ENCODE results near the gene PDE6G.

The PDE6G gene

GRCh38 chr17:81695211-81695610, 38.9 kb upstream of the PDE6G start (continued):
- TF ChIP-seq ZNF157 (tag by site-specific recombination; IDR thresholded peaks at IDR 0.05) = no peak
- TF ChIP-seq HOXA7 (CRISPR knock-in tag; IDR thresholded peaks at IDR 0.05; ENCODE audit: borderline replicate concordance) = no peak
- TF ChIP-seq PATZ1 (tag by site-specific recombination; IDR thresholded peaks at IDR 0.05) = no peak
- no peak for TF ChIP-seq MYNN (tag by site-specific recombination; IDR thresholded peaks at IDR 0.05; ENCODE audit: borderline replicate concordance)
- TF ChIP-seq ZNF398 (tag by site-specific recombination; IDR thresholded peaks at IDR 0.05) = no peak
- TF ChIP-seq ZFP37 (tag by site-specific recombination; IDR thresholded peaks at IDR 0.05) = no peak
- TF ChIP-seq ZNF510 (tag by site-specific recombination; IDR thresholded peaks at IDR 0.05; ENCODE audit: insufficient replicate concordance) = no peak

- Histone ChIP-seq H3K27ac (ENCODE audit: extremely low read depth, low read depth, low read length) (no peak overlapping the region), H3K9me3 (ENCODE audit: control insufficient read depth, insufficient read depth, low read depth, low read length) (no peaks in the 10 kb centered on the region), H3K36me3 (ENCODE audit: control insufficient read depth in 2 of 2, insufficient read depth in 1 of 2, low read length in 2 of 2) (peaks cover 35 to 98% of the 10 kb centered on the region in 2 experiments), H3K4me1 (ENCODE audit: control insufficient read depth, insufficient read depth, low read length) (no peaks in the 10 kb centered on the region), H3K4me3 (ENCODE audit: low read depth, low read length) (no peak overlapping the region)
- no peak for TF ChIP-seq ZNF830 (tag by site-specific recombination; IDR thresholded peaks at IDR 0.05; ENCODE audit: low read depth)
- no peak for TF ChIP-seq ZBTB26 (tag by site-specific recombination; optimal IDR thresholded peaks at IDR 0.05)
- TF ChIP-seq HIC1 (tag by site-specific recombination; IDR thresholded peaks at IDR 0.05) = 0 out of 2 replicates have a peak, but pooled peaks have one; percentile 19
- no peak for TF ChIP-seq ZNF155 (tag by site-specific recombination; IDR thresholded peaks at IDR 0.05)
- TF ChIP-seq ZNF366 (tag by site-specific recombination; conservative IDR thresholded peaks at IDR 0.05) = no peak
- TF ChIP-seq PATZ1 (tag by site-specific recombination; IDR thresholded peaks at IDR 0.05) = no peak
- POLR2A ChIA-PET = interaction anchor here (1.7 to 2.7 kb wide), 3 partner anchors 8 to 11 kb away, joined by 9 to 16 read pairs (median 15); partner anchors contain the start of genes ARL16, HGS and MRPL12
- CTCF ChIA-PET = interaction anchor here (1.0 kb wide), 1 partner anchor 19 kb away, joined by 6 read pairs; no protein-coding TSS in a partner anchor
These were observed 38.5 kb upstream of the PDE6G start for GRCh38 chr17:81694810-81695209.
